GM12874 (cell line): ENCODE data around the gene ZSCAN12.

Source experiments
- TF ChIP-seq, protein P1 (sequence below): IDR thresholded peaks from 2 replicates; pipeline ENCODE4 v1.5.1; 2011; ENCODE audit warnings: low read depth, mild to moderate bottlenecking, control low read depth, low read length, moderate library complexity; ENCODE audit not compliant: insufficient read depth

ZSCAN12 gene

GRCh38 chr6:28384143-28384533 lies 15.4 kb downstream of the ZSCAN12 start:
- TF ChIP-seq, protein P1, sequence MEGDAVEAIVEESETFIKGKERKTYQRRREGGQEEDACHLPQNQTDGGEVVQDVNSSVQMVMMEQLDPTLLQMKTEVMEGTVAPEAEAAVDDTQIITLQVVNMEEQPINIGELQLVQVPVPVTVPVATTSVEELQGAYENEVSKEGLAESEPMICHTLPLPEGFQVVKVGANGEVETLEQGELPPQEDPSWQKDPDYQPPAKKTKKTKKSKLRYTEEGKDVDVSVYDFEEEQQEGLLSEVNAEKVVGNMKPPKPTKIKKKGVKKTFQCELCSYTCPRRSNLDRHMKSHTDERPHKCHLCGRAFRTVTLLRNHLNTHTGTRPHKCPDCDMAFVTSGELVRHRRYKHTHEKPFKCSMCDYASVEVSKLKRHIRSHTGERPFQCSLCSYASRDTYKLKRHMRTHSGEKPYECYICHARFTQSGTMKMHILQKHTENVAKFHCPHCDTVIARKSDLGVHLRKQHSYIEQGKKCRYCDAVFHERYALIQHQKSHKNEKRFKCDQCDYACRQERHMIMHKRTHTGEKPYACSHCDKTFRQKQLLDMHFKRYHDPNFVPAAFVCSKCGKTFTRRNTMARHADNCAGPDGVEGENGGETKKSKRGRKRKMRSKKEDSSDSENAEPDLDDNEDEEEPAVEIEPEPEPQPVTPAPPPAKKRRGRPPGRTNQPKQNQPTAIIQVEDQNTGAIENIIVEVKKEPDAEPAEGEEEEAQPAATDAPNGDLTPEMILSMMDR, result no peak

- TF ChIP-seq, protein P1, result peak; percentile 19; the same call in 1 of the 2 replicates
Measured at GRCh38 chr6:28383235-28384142, 16.1 kb downstream of the ZSCAN12 start.

DNA sequence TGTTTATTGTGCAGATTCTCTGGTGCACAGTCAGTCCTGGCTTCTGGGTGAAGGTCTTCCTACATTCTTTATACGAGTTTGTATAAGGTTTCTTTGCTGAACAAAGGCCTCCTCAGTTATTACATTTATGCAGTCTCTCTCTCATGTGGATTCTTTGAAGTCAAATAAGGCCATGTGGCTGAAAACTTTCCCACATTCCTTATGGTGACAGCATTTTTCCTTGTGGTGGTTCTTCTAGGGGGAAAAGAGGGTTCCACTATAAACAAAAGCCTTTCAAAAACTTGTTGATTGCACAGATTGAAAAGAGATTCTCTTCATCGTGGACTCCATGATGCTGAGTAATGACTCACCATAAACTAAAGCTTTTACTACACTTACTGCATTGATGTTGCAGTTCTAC lies 19.2 kb downstream of the ZSCAN12 start:
- TF ChIP-seq, protein P1, result no peak

DNA sequence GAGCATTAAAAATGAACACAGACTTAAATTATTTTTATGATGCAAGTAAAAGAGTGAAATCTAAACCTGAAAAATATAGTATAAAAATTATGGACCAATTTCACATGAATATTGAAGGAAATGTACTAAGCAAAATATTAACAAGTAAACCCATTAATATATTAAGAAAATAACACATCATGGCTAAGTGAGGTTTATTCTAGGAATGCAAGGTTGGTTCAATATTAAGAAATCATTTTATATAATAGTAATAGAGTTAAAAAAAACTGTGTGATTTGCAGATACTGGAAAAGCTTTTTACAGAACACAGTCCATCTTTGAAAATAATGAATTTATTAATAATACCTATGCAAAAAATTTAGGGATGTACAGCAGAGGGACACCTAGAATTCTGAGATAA lies 20.9 kb downstream of the ZSCAN12 start:
- TF ChIP-seq, protein P1, result no peak

DNA sequence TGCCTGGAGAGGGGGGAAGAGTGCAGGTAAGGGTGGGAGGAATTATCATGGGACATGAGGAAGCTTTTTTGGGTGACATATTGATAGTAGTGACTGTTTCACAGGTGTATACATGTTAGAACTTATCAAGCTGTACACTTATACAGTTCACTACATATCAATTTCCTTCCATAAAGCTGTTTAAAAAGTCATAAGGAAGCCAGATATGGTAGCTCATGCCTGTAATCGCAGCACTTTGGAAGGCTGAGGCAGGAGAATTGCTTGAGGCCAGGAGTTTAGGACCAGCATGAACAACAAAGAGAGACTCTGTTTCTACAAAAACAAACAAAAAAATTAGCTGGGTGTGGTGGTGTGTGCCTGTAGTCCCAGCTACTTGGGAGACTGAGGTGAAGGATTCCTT lies 21.7 kb downstream of the ZSCAN12 start:
- TF ChIP-seq, protein P1, result no peak

GRCh38 chr6:28373925-28374324 lies 25.6 kb downstream of the ZSCAN12 start:
- TF ChIP-seq, protein P1, result no peak

DNA sequence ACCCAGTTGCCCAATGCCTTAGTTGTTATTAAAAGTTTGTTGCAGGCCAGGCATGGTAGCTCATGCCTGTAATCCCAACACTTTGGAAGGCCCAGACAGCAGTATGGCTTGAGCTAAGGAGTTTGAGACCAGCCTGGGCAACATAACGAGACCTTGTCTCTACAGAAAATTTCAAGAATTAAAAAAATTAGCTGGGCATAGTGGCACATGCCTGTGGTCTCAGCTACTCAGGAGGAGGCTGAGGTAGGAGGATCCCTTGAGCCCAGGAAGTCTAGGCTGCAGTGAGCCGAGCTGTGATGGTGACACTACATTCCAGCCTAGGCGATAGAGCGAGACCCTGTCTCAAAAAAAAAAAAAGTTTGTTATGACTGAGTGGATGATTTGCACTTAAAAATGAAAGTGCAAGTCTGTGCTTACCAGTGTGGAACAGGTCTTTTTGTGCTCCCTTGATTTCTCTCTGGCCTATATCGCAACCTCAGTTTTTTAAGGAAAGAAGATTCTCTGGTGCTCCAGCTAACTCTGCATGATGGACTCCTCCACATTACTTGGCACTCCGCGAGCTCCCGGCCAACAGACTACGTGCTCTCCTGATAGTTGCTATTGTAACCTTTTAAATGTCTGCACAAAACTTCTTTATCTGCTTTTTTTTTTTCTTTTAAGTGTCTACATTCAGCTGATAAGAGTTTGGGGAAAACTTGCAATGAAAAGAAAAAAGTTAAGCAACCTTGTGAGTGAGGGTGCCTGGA lies 27.7 kb downstream of the ZSCAN12 start:
- TF ChIP-seq, protein P1, result no peak
